Colon (tissue), 2 donors: Measurements from ENCODE around the gene DENND6B.
"Not testable (repeated sequence)": the region's sequence is repeated elsewhere in the genome, so short reads cannot be mapped to it uniquely, and the experiment has no call there.

Experiments used
- FAIRE-seq: peaks from 2 replicates; lab custom pipeline; 2012; peaks lifted over from hg19 to GRCh38; lab: Jason Lieb, UNC
- donor health status: control.
- donor health status: control.

The DENND6B gene

DNA sequence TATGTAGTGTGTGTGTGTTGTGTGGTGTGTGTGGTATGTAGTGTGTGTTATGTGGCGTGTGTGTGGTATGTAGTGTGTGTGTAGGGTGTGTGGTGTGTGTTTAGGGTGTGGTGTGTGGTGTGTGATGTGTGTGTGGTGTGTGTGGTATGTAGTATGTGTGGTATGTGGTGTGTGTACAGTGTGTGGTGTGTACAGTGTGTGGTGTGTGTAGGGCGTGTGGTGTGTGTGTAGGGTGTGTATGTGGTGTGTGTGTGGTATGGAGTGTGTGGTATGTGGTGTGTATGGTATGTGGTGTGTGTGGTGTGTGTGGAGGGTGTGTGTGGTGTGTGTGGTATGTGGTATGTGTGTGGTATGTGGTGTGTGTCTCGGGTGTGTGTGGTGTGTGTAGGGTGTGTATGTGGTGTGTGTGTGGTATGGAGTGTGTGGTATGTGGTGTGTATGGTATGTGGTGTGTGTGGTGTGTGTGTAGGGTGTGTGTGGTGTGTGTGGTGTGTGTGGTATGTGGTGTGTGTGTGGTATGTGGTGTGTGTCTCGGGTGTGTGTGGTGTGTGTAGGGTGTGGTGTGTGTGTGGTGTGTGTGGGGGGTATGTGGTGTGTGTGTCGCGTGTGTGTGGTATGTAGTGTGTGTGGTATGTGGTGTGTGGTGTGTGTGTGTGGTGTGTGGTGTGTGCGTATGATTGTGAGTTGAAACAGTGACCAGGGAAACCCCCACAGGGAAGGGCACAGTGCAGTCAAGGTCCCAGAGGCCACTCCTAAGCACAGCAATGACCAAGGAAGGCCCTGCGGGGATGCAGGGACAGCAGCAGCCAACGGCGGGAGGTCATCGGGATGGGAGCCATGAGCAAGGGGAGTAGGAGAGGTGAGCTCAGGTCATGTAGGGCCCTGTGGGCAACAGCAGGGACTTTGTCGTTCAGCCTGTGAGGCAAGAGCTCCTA lies 13.4 kb upstream of the DENND6B start:
- FAIRE-seq: no peak

DNA sequence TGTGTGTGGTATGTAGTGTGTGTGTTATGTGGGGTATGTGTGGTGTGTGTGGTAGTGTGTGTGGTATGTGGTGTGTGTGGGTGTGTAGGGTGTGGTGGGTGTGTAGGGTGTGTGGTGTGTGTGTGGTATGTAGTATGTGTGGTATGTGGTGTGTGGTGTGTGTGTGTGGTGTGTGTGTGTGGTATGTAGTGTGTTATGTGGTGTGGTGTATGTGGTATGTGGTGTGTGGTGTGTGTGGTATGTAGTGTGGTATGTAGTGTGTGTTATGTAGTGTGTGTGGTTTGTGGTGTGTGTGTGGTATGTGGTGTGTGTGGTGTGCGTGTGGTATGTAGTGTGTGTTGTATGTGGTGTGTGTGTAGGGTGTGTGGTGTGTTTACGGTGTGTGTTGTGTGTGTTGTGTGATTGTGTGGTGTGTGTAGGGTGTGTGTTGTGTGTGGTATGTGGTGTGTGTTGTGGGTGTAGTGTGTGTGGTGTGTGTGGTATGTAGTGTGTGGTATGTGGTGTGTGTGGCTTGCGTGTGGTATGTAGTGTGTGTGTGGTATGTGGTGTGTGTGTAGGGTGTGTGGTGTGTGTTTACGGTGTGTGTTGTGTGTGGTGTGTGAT lies 12.1 kb upstream of the DENND6B start:
- no peak for FAIRE-seq

DNA sequence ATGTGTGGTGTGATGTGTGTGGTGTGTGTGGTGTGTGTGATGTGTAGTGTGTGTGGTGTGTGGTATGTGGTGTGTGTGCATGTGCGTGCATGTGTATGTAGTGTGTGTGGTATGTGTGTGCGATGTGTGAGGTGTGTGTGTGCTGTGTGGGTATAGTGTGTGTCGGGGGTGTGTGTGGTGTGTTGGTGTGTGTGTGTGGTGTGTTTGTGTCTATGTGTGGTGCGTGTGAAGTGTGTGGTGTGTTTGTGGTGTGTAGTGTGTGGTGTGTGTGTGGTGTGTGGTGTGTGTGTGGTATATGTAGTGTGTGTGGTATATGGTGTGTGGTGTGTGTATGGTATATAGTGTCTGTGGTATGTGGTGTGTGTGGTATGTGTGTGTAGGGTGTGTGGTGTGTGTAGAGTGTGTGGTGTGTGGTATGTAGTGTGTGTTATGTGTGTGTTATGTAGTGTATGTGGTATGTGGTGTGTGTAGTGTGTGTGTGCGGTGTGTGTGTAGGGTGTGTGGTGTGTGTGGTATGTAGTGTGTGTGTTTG lies 11.3 kb upstream of the DENND6B start:
- FAIRE-seq: no peak

DNA sequence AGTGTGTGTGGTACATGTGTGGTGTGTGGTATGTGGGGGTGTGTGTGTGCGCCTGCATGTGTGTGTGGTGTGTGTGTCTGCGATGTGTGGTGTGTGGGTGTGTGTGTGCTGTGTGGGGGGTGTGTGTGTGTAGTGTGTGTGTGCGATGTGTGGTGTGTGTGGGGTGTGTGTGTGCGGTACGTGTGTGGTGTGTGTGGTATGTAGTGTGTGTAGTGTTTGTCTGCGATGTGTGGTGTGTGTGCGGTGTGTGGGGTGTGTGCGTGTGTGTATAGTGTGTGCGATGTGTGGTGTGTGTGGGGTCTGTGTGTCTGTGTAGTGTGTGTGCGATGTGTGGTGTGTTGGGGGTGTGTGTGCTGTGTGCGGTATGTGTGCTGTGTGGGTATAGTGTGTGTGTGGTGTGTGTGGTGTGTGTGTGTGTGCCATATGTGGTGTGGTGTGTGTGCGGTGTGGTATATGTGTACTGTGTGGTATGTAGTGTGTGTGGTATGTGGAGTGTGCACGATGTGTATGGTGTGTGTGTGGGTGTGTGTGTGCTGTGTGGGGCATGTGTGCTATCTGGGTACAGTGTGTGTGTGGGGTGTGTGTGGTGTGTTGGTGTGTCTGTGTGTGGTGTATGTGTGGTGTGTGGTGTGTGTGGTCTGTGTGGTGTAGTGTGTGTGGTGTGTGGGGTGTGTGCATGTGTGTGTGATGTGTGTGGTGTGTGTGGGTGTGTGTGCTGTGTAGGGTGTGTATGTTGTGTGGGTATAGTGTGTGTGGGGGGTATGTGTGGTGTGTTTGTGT lies 10.6 kb upstream of the DENND6B start:
- no peak for FAIRE-seq

DNA sequence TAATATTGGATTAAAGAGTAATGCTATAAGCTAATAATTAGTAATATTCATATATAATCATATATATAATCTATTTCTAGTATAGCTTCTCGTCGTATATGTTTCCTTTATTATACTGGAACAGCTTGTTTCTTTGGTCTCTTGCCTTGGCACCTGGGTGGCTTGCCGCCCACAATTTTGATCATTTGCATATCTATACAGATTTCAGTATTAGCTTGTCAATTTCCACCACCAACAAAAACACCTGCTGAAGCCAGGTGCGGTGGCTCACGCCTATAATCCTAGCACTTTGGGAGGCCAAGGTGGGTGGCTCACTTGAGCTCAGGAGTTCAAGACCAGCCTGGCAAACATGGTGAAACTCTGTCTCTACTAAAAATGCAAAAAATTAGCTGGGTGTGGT lies 7.6 kb upstream of the DENND6B start:
- FAIRE-seq: not testable (repeated sequence)

DNA sequence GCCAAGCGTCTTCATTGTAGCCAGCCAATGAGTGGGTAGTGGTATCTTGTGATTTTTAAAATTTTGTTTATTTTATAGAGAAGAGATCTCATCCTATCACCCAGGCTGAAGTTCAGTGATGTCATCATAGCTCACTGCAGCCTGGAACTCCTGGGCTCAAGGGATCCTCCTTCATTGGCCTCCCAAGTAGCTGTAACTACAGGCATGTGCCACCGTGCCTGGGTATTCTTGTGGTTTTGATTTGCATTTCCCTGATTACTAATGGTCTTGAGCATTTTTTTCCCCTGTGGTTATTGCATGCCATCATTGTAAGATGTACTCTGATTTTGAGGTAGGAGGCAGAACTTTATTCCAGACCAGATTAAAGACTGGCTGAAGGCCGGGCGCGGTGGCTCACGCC lies 2.4 kb upstream of the DENND6B start:
- FAIRE-seq: no peak

DNA sequence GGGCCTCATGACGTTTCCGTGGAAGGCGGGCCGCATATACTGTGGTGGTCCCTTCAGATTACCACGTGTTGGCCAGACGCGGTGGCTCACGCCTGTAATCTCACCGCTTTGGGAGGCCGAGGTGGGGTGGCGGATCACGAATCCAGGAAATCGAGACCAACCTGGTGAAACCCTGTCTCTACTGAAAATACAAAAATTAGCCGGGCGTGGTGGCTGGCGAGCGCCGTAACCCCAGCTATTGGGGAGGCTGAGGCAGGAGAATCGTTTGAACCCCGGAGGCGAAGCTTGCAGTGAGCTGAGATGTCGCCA lies 853 bp upstream of the DENND6B start:
- FAIRE-seq: no peak

DNA sequence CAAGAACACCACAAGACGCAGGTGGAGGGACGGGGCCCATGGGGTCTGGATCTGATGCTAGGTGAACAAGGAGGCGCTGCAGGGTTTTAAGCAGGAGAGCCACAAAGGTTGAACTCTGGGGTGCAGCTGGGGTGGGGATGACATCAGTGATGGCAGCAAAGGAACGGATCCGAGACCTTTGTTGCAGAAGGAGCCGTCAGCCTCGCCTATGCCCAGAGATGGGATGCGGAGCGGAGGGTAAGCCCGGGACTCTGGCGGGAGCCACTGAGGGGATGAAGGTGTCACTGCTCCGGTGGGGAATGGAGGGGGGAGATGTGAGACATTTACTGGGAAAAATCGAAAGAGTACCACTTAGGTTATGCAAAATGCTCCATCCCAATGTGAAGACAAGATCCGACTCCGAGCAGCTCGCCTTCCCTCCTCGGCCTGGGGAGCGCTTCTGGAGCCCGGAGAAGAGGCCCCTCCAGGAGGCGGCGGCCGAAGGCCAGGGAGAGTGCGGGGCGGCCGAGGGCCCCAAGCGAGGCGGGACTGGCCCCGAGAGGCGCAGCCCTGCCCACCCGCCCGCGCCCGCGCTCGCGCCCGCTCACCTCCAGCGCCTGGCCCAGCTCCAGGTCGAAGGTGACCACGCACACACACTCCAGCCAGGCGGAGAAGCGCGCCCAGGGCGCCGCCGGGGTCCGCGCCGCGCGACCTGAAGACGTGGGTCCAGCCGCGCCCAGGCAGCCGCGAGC lies 422 bp downstream of the DENND6B start:
- no peak for FAIRE-seq

DNA sequence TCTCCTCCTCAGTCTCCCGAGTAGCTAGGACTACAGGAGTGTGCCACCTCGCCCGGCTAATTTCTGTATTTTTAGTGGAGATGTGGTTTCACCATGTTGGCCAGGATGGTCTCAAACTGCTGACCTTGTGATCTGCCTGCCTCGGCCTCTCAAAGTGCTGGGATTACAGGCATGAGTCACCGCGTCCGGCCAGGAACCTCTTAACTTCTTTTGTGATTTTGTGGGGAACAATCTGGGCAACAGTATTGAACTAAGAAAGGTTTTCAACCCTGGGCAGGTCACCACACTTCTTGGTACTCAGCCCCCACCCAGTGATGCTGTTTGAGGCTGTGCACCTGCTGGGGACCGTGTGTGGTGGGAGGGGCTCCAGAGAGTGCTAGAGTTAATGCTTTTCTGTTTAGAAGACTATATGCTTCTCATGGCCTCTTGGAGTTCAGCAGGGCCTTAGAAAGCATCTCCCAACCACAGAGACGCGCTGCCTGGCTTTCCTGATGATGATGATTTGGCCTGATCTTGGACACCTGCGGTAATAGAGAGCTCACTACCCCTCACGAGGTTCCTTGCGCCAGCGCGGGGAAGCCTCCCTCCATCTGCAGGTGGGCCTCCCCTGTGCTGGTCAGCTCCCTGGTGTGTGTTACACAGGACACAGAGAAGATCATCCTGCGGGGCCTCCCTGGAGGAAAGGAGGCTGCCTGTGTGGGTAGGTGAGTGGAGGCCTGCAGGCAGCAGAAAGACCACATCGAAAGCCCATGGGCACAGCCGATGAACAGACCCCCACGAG lies 1.2 kb downstream of the DENND6B start:
- FAIRE-seq: no peak

DNA sequence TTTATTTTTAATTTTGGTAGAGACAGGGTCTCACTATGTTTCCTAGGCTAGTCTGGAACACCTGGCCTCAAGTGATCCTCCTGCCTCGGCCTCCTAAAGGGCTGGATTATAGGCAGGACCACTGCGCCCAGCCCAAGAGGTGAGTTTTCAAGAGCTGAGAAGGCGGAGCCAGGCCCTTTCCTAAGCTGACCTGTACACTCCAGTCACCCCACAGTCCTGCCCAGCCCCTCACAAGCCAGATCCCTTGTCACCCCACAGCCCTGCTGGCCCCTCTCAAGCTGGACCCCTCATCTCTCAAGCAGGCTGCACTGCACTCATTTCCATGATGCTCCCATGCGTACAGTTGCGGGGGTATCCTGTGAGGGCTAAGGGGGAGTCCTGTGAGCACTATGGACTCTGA lies 2.9 kb downstream of the DENND6B start:
- FAIRE-seq: no peak

DNA sequence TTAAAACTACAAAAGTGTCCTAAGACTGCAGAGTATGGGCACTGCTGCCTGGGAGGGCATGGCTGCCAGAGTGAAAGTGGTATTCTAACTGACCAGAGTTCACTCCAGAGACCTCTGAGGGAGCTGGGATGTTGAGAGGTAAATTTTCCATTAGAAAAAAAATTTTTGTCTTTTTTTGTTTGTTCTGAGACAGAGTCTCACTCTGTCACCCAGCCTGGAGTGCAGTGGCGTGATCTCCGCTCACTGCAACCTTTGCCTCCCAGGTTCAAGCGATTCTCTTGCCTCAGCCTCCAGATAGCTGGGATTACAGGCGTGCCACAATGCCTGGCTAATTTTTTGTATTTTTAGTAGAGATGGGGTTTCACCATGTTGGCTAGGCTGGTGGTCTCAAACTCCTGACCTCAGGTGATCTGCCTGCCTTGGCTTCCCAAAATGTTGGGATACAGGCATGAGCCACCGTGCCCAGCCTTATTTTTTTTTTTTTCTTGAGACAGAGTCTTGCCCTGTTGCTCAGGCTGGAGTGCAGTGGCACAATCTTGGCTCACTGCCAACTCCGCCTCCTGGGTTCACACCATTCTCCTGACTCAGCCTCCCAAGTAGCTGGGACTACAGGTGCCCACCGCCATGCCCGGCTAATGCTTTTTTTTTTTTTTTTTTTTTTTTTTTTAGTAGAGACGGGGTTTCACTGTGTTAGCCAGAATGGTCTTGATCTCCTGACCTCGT lies 4.3 kb downstream of the DENND6B start:
- not testable (repeated sequence) for FAIRE-seq

DNA sequence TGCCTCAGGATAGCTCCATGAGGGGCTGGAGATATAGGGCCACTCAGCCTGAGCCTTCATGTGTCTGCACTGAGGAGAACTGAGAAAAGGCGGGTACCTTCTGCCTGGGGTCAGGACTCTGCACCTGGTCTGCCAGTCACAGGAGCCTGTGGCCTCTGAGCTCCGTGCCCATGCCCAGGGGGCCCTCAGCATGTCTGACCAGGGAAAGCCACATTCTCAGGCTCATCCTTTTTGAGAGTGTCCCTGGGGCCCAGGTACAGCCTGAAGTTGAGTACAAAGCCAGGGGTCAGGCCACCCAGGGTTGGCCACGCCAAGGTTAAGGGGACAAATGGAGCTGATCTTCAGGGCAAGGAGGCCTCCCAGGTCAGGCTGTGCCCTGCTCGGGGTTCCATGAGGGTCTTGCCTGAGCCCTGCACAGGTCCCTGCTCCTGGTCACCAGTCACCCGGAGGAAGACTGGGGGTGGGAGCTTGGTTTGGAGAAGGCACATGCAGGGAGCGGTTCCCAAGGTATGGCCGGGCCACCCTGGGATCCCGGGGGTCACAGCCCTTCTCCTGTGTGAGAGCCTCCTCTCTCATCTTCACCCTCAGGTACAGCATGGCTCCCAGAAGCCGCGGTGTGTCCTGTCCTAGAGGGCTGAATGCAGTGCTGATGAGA lies 6.0 kb downstream of the DENND6B start:
- FAIRE-seq: no peak

DNA sequence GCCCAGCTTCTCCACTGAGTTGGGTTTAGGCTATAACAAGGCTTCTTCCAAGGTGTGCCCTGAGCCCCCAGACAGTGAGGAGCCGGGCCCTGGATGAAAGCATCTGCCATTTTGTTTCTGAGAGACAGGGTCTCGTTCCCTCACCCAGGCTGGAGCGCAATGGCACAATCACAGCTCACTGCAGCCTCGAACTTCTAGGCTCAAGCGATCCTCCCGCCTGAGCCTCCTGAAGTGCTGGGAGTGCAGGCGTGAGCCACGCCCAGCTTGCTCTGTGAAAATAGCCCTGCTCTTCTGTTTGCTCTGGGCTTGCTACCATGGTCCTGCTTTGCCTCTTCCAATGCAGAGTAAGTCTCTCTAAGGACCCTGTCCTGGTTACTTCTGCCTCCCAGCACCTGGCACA lies 6.7 kb downstream of the DENND6B start:
- no peak for FAIRE-seq

DNA sequence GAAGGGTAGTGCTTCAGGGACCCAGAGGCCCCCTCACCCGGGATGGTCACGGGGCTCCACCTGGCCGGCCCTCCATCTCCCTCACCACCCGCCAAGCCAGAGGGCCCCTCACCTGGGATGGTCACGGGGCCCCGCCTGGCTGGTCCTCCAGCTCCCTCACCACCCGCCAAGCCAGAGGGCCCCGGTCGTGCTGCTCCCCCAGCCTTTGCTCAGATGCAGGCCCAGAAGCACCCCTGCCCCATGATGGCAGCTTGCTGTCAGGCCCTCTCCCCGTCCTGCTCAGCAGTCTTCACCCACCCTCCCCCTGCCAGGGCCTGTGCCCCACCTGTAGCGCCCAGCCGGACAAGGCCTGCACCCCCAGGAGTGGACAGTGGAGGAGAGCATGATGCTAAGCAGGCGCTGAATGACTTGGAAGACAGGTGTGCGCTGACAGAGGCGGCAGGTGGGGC lies 7.3 kb downstream of the DENND6B start:
- no peak for FAIRE-seq

DNA sequence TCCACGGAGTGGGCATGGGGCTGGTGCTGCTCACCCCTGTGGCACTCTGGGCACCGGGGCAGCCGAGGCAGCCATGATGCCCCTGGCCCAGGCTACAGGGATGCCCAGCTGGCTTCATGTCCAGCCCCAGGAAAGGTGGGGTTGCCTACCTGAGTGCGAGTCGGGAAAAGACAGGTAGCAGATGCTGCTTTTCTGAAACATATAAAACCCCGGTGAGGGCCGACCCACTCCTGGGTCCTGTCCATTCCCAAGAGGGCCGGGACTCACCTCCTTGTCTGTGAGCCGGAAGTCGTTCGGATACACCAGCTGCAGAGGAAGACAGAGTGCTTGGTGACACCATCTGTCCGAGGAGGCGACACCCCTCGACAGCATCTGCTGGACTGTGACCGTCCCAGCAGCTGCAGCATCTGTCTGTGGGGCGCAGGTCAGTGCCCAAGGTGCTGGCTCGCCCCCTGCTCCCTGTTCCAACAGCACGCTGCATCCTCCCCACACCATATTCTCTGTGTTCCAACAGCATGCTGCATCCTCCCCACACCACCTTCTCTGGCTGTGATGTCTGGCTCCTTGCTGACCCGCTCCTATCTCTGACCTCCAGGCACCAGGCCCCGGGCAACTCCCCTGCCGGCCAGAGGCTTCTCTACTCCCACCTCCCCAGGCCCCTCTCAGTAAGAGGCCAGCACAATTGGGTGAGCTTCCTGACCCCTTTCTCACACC lies 8.0 kb downstream of the DENND6B start:
- FAIRE-seq: no peak

DNA sequence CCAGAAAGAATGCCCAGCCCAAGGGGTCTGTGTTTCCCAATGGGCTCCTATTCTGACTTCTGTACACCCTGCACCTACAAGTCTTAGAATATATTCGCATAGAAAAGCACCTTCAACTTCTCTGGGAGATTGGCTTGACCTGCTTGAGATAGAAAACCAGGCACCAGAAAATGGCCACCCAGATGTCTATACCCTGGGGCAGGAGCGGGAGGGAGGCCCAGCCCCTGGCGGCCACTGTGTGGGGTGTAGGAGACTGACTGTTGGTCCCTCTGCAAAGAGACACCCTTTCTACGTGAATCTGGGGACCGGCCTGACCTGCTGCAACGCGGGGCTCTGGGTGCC lies 8.5 kb downstream of the DENND6B start:
- FAIRE-seq: no peak

DNA sequence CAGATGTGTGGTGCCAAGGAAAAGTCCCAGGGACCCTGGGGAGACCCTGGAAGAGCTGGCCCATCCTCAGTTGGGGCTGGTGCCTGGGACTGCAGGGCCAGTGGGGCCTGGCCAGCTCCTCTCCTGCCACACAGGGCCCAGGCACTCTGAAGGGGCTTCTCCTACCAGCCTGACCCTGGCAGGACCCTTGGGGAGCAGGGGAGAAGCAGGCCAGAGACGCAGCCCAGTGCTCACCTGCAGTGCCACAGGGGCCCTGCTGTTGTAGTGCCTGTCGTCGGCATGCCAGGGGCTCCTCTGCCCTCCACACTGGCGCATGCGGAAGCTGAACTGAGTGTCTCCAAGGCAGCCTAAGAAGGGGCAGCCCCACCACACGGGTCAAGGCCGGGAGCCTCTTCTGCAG lies 9.1 kb downstream of the DENND6B start:
- no peak for FAIRE-seq

DNA sequence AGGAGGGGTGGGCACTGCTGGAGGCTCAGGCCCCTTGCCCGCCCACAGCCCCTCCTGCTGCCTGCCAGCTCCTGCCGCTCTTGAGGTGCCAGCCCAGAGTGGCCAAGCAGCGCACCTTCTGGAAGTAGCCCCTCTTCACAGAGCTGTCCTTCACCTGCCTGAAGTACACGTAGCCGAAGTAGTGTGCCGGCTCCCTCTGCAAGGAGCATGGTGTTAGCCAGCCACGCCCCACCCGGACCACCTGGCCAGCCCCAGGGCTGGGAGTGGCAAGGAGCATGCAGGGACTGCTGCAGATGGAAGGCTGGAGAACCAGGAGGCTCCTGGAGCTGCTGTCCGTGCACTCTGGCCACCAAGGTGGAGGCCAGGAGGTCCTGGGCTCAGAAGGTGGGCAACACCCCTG lies 9.6 kb downstream of the DENND6B start:
- FAIRE-seq: no peak
